ENCODE data around the gene FZD8.

GRCh38 chr10:35667971-35668370 lies 25.9 kb upstream of the FZD8 start:
- TF ChIP-seq CTCF (IDR thresholded peaks at IDR 0.05 in 4 of 5, conservative IDR thresholded peaks at IDR 0.05 in 1 of 5) (no peak), POLR2A (IDR thresholded peaks at IDR 0.05) (no peak)
